GM21737 (cell line): ENCODE results near the gene LYPD6.
"Not testable (repeated sequence)": the region's sequence is repeated elsewhere in the genome, so short reads cannot be mapped to it uniquely, and the experiment has no call there.

Source experiments
- ATAC-seq: cut with Tn5 transposase; IDR thresholded peaks from one replicate; pipeline ENCODE4 v1.9.1; 2021; ENCODE audit warnings: mild to moderate bottlenecking, moderate library complexity; ENCODE audit not compliant: unreplicated experiment

LYPD6 gene, protein sequence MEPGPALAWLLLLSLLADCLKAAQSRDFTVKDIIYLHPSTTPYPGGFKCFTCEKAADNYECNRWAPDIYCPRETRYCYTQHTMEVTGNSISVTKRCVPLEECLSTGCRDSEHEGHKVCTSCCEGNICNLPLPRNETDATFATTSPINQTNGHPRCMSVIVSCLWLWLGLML

DNA sequence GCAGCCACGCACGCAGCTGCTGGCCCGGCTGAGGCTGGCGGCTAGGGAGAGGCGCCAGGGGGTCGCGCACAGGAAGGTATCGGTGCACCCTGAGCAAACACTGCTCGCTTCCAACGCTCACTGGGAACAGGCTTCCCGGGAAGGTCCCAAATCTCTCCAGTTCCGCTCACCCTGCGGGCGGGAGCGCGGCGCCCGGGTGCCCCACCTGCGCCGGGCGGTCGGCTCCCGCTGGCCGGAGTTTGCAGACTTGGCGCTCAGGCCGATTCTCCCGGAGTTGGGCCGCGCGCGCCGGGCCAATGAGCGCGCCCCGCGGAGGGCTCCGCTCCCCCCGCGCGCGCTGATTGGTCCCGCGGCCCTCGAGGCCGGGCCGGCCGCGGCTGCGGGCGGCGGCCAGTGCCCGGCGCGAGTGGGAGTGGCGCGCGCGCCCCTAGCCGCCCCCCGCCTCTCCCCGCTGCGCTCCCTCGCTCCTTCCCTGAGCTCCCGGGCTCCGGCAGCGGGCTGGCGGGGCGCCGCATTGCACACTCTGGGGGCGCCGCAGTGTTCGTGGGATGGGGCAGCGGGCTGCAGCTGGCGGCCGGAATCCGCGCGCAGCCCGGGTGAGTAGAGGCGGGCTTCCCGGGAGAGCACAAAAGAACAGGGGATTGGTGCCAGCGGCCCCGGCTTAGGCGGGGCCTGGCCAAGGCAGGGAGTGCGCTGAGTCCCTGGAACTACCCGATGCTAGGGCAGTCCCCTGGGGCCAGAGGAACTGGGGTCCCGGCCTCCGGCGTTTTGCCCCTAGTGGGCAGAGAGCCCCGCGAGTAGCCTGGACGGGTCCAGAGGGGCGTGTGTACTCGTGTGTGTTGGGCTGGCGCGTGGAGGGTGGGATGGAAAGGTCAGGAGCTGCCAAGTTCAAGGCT, at the start of gene LYPD6:
TSS of gene LYPD6 (plus strand) at position 461 of the 896 bp plus-strand sequence. CDS start 107,122 bp downstream, outside the sequence.
- ATAC-seq: peak; percentile 88

DNA sequence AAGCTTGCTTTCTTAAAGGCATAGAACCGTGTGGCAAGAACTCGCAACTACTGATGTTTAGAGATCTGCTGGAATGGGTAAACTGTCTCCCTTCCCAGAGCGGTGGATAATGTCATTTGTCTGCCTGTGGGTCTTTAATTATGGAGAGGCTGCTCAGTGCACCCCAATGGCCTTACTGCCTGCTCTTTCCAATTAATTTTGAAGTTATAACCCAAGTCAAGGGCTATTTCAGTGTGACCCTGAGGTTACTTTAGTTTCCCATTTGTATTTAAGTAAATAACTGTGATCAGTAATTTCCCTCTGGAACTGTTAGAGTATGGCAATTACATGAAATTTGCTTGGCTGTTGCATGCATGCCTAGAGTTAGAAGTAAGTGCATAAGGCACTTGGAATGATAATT, 48.9 kb upstream of the LYPD6 start:
- ATAC-seq: no peak

DNA sequence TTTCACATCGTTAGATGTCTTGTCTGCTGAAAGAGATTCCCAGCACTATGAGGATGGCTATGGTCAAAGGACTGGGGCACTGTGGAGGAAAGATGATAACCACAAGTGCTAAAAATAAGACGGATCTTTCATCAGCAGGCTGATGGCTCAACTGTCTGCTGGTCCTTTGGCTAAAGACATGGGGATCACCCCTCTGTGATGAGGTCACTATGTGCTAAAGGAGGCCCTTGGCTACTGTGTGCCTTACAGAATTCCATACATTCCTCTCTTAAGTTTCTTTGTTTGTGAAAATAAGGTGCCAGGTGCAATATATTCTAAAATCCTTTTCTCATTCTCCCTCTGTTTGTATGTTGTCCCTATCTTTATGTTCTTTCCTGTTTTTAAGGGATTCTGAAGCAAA, 39.7 kb upstream of the LYPD6 start:
- no peak for ATAC-seq

DNA sequence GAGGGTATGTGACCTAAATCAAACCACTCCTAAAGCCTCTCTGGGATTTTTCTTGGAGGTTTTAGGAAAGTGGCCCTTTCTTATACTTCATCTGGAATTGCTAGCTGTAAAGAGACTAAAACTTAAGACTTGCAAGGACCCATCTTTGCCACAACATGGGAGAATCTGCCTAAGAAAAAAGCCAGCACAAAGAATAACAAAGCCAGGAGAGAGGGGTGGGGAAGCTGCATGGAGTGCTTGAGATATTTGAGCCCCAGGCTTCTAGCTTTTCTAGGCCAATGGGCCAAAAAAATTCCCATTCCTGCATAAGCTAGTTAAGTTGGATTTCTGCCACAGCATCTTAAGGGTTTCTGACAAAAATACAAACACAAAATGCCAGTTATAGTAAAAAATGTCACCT, 38.5 kb upstream of the LYPD6 start:
- no peak for ATAC-seq

DNA sequence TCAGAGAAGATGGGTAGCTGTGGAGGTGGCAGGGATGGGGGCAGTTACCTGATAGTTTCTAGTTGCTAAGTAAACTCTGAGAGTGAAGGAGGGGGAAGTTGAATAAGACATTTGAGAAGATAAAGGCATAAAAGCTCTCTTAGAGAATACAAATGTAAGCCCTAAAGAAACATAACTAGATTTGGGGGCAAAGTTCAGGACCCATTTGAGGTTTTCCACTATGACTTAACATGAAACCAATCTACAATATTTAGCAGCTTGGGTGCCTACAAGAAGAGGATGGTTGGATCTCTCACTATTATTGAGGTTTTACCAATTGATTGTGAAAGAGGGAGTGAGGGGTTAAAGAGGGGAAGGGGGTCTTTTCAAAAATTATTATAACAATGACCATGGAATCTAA, 34.4 kb upstream of the LYPD6 start:
- ATAC-seq: no peak

DNA sequence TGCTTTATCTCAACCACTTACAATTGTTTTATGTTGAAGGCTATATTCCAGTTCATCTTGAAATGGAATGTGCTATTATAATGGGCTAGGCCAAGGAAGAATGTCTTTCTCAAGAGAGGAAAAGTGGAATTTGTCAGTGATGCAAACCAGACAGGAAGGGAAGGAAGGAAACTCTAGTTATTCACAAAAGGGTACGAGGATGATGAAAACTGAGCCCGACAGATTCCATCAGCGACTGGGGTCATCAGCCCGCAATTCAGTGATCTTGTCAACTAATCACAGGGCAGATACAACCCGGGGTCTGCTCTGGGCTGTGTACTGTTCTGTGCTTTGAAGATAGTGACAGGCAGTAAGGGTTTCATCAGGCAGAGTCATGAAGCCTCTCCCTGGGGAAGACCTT, 23.4 kb upstream of the LYPD6 start:
- no peak for ATAC-seq

DNA sequence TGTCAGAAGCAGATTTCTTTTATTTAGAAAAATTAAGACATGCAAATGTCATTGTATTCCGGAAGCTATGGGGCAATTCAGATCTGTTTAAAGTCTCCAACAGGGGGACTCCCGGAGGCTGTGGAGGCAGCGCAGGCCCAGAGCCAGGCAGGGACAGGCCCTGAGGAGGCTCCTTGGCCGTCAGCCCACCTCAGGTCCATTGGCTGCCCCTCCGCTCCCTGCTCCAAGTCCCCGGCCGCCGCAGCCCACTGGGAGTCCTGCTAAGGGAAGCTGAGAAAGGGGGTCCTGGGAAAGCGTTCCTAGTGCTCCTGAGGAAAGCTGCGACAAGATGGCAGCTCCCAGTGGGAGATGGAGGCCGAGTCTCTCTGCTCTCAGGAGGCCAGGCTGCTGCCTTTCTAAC, 20.0 kb upstream of the LYPD6 start:
- no peak for ATAC-seq

DNA sequence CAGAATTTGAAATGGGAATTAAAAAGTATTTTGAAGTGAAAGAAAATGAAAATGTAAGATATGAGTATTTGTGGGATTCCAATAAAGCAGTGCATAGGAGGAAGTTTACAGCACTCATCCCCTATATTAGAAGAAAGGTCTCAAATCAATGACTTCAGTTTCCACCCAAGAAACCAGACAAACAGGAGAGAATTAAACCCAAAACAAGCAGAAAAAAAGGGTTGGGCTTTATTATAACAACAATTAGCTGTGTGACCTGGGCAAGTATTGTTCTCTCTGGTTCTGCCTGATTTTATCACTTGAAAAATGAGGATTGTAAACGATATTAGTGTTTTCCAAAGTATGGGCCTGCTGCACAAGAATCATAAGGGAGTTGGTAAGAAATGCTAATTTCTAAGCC, 18.3 kb upstream of the LYPD6 start:
- no peak for ATAC-seq

DNA sequence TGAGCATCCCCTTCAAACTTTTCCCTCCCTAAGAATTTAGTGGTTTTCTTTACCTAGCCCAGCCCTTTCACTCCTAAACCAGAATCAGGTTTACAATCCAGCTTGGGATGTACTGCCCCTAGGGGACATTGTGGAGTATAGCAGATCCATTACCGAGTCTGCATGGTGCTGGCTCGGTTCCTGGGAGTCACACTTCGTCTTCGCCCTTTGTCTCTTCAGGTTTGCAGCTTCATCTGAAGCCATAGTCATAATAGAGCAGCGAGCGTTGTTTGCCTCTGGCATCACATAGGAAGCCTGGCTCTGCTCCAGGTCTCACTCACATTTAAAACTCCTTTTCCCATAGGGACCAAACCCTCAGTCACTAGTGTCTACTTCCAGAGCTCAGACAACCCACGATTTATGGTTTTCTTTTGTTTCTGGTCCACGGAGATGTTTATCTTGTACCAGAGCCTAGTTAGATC, 16.8 kb upstream of the LYPD6 start:
- no peak for ATAC-seq

DNA sequence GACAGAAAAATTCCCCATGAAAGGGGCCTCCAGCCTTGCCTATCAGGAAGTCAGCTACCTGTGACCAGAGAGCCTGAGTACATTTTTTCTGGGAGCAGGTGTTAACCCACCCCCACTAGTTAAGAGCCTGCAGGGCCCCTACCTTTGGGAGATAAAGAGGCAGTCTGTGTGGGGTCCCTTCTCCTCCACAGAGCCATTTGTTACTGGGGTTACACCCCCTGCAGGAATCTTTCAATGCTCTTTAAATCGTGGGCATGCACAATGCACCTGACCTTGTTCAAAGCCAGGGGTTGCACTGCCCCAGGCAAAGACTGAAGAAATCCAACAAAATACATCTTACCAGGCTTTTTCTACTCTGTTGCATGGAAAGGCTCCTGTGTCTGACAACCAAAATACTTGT, 15.7 kb upstream of the LYPD6 start:
- no peak for ATAC-seq

DNA sequence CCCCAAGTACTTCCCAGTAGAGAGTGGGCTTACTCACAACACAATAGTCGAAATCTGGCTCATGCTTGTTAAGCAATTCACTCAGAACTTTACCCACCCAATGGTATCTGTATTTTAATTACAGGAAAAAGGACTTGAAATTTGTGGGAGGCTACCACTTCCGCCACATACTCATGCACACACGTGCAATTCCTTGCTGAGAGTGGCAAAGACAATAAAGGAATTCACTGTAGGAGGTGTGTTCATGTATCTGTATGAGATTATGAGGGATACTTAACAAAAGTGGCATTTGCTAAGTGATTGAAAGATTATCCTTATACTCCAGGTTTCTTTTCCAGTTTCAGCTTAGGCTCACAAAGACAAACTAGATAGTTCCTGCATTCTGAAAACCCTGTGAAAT, 14.9 kb upstream of the LYPD6 start:
- ATAC-seq: no peak

DNA sequence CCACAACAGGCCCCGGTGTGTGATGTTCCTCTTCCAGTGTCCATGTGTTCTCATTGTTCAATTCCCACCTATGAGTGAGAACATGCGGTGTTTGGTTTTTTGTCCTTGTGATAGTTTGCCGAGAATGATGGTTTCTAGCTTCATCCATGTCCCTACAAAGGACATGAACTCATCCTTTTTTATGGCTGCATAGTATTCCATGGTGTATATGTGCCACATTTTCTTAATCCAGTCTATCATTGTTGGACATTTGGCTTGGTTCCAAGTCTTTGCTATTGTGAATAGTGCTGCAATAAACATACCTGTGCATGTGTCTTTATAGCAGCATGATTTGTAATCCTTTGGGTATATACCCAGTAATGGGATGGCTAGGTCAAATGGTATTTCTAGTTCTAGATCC, 11.8 kb upstream of the LYPD6 start:
- not testable (repeated sequence) for ATAC-seq

DNA sequence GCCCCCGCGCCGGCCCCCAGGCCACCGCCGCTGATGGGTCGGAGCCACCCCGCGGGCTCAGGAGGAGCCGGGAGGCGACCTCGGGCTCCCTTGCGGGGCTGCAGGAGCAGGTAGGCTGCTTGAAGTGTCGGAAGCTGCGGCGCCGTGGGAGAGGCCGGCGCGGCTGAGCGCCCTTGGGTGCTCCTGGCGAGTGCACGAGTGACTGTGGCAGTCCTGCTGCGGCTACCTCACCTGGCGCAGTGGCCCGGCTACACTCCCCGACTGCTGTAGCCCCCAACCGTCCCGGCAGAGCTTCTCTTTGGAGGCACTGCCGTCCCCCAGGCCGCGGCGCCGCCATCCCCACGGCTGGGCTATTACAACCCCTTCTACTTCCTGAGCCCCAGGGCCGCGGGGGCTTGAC, 10.0 kb upstream of the LYPD6 start:
- no peak for ATAC-seq

DNA sequence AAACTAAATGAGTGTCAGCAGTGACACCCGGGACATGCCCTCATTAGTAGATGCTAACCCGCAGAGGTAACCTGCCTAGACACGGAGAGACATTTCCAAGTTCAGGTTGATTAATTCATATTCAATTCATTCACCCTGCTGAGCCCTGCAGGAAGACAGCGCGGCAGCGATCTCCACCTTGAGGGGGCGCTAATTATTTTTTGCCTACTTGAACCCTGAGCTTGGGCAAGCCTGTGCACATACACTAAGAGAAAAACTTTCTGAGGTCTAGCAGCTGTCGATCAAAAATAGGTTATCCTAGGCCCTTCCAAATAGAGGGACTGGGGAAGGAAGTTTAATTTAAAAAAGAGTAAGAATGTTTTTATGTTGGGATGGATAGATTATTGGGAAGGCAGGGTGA, 1.3 kb upstream of the LYPD6 start:
- no peak for ATAC-seq

DNA sequence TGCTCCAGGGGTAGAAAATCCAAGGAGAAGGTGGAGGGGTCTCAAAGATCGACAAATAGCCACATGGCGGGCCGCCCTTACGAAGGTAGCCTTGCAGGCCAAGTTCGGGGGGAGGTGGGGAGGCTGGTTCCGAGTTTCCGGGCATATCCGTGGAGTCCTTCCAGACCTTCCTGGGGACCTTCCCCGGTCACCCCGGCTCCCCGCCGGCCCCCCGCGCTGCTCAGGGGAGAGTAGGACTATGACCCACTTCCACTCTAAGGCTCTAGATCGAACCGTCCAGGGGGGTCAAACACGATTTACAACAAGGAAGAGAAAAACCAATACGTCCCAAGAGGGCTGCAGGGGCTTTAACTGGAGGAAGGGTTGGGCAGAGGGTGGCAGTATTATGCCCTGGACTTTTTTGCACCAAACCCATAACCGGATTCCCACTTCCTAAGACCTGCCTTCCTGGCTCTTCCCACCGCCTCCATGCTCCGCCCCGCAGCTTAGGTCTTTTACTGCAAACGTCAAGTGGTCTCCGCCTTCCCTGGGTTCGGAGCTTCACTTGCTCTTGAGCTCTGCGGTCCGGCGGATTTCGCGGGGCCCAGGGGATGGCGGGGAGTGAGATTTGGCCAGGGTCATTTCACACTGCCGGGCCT, 779 bp upstream of the LYPD6 start:
- peak; percentile 12 for ATAC-seq

DNA sequence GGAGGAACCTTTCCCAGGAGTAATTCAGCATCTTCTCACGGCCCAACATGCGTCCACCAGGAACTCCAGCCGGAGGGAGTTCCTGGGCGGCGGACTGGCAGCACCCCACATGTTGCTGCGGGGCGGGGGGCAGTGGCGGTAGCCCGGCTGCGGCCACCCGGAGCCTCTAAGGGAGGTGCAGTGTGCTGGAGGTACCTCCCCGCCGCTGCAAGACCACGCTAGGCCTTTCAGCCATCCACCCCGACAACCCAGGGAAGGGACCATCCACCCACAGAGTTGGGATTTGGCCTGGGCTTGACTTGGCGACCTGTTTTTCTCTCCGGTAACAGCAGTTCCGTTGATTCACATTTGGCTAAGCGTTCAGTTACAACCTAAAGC, 625 bp downstream of the LYPD6 start:
- no peak for ATAC-seq

DNA sequence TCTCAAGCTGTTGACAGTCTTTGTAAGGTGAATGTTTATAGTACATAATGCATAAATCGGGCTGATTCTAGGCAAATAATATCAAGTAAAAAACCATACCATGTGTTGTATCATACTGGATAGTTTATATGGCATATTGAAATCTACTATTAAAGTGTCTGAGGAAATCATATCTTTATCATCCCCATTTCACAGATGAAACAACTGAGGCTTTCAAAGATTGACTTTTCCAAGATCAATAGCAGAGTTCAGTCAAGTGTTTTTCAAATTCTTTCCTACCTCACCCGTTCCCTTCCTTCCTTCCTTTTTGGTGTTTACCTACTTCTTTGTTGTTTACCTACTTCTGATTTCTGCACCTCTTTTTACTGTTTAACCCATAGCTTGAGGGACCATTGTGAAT, 2.0 kb downstream of the LYPD6 start:
- no peak for ATAC-seq

DNA sequence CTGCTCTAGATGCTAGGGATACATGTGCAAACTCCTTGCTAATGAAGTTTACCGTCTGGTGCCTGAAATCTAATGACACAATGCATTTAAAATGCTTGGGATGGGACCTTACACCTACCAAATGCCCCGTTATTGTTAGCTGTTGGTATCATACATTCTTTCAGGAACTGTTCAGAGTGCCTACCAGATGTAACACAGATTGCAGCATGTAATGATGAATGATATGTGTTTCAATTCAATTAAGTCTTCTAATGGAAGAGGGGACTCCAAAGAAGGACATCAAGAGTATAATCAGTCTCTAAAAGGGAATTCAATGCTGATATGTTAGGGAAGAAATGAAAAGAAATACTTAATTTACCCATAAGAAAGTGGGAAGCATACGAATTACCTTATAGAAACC, 3.2 kb downstream of the LYPD6 start:
- no peak for ATAC-seq

DNA sequence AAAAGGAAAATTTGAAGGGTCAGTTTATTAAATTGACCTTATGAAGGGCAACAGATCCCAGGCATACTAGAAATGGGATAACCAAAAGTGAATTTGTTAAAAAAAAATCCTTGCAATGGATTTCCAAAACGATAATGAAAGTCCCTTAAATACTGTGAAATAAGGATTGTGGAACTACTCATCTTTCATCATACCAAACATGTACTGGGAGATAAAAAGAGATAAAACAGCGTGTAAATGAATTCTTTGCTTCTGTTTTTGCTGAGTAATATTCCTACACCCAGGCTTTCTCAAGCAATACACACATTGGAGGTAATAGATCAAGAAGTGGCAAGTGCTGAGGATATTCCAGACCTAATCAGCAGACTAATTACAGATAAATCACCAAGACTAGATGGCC, 3.8 kb downstream of the LYPD6 start:
- no peak for ATAC-seq

DNA sequence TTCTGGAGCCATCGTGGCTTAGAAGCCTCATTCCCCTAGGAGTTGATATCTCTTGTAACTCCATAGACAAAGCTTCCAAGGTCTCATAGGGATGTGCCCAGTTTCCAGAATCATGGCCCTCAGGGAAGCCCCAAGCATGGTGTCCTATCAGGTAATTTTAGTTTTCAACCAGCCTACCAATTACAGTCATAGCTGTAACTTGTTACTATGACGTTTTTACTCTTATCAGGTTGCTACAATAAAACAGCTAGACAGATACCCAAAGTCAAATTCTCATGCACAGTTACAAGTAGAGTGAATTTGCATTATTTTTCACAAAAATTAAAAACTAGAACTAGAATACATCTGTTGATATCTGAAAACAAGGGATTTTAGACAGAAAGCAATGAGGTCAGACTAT, 8.9 kb downstream of the LYPD6 start:
- no peak for ATAC-seq

DNA sequence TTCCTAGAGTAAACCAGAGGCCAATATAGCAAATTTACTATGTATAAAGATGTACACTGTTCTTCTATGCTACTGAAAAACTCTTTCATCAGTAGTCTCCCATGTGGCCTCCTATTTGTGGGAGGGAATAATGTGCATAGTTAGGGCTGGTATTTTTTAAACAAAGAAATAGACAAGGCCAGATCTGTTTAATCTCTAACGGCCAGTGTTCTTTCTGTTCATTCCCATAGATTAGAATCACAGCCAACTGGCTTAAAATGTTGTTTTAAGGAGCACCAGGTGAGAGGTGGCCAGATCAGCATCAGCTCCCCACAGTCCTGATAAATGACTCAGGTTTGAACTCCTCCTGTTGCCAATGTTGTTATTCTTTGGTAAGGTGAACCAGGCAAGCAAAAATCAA, 12.1 kb downstream of the LYPD6 start:
- ATAC-seq: no peak

DNA sequence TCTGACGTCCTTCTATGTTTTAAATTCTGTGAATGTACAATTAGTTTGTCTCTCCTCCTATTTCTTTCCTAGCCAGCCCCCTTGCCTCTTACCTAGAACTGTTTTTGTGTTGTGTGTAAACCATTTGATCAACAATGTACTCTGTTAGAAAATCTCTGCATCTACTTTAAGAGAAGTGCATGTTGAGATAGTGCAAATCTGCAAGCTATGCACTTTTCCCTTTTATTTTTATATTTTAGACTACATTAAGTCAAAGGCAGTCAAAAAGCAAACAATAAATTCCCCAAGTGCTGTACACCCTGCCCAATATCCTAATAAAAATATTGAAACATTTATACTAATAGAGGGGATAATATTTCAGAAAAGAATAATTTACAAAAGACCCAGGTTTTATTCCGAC, 13.7 kb downstream of the LYPD6 start:
- no peak for ATAC-seq
